Omental fat pad (tissue), 4 donors: ENCODE measurements around the gene COPG2. TPM values are rescaled to one million over a fixed set of nuclear protein-coding genes. Genes with fewer than 3 reads are reported as not detected.
"Not testable (repeated sequence)": the region's sequence is repeated elsewhere in the genome, so short reads cannot be mapped to it uniquely, and the experiment has no call there.

Experiments
- ATAC-seq: fragments of 150-250 bp; one replicate; pipeline ENCODE4 v1.9.1; 2016; ENCODE audit warnings: mild to moderate bottlenecking, moderate library complexity; ENCODE audit not compliant: low FRiP score
- DNase-seq: peaks from one replicate; pipeline ENCODE4 v3.0.0-alpha.2; 2019; ENCODE audit warnings: low spot score
- total RNA-seq, 4 donors: library from RNA; depleted of rRNA; stranded (reverse); fragments of >200 nt; gene quantifications; one replicate each; pipeline ENCODE4 v1.1.0, GENCODE V29; 2016
- TF ChIP-seq, protein P1 (sequence below), 3 donors: fragments of 450-650 bp; IDR thresholded peaks; one replicate each; pipeline ENCODE4 v1.5.1; 2016 to 2017; ENCODE audit warnings: antibody characterized with exemption in 3 of 3, mild to moderate bottlenecking in 3 of 3, moderate library complexity in 2 of 3

Gene COPG2
- total RNA-seq, 4 donors from 2014 or later = 12.6 to 29.8 (median 16.8) TPM

- ATAC-seq (no peak), DNase-seq (no peak)
- TF ChIP-seq, protein P1, sequence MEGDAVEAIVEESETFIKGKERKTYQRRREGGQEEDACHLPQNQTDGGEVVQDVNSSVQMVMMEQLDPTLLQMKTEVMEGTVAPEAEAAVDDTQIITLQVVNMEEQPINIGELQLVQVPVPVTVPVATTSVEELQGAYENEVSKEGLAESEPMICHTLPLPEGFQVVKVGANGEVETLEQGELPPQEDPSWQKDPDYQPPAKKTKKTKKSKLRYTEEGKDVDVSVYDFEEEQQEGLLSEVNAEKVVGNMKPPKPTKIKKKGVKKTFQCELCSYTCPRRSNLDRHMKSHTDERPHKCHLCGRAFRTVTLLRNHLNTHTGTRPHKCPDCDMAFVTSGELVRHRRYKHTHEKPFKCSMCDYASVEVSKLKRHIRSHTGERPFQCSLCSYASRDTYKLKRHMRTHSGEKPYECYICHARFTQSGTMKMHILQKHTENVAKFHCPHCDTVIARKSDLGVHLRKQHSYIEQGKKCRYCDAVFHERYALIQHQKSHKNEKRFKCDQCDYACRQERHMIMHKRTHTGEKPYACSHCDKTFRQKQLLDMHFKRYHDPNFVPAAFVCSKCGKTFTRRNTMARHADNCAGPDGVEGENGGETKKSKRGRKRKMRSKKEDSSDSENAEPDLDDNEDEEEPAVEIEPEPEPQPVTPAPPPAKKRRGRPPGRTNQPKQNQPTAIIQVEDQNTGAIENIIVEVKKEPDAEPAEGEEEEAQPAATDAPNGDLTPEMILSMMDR (IDR thresholded peaks at IDR 0.05) = no peak
These were observed 32.2 kb upstream of the COPG2 start for GRCh38 chr7:130700760-130701159.

GRCh38 chr7:130699686-130700085 lies 31.1 kb upstream of the COPG2 start:
- ATAC-seq (no peak), DNase-seq (no peak)
- TF ChIP-seq, protein P1 (IDR thresholded peaks at IDR 0.05) = no peak

- no peak for ATAC-seq
- no peak for DNase-seq
- TF ChIP-seq, protein P1 (IDR thresholded peaks at IDR 0.05) = no peak
These were observed 29.3 kb upstream of the COPG2 start for GRCh38 chr7:130697820-130698219.

DNA sequence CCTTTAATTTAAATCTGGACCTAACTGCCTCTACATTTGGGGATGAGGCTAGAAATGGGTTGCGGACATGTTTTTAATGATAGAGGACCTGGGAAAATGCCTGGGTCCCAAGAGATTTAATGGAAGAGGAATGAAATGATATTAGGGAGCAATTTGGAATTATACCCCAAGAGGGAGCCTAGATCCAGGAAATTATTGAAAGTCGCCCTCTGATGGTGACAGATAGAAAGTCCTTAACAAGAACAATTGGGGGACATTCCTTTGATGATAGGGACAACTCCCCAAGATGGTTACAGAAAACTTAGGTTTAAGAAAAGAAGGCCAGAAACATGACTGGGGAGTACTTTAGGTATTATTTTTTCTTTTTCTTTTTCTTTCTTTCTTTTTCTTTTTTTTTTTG lies 27.3 kb upstream of the COPG2 start:
- DNase-seq (no peak), ATAC-seq (no peak)
- TF ChIP-seq, protein P1 (IDR thresholded peaks at IDR 0.05) = no peak

- not testable (repeated sequence) for DNase-seq, ATAC-seq
These were observed 23.8 kb upstream of the COPG2 start for GRCh38 chr7:130692396-130692795.

- DNase-seq (no peak), ATAC-seq (no peak)
- TF ChIP-seq, protein P1 (IDR thresholded peaks at IDR 0.05) = no peak
These were observed 21.1 kb upstream of the COPG2 start for GRCh38 chr7:130689683-130690082.

- ATAC-seq (no peak), DNase-seq (no peak)
- TF ChIP-seq, protein P1 (IDR thresholded peaks at IDR 0.05) = no peak
These were observed 14.5 kb upstream of the COPG2 start for GRCh38 chr7:130683026-130683425.

- TF ChIP-seq, protein P1 (IDR thresholded peaks at IDR 0.05) = no peak
- DNase-seq (no peak), ATAC-seq (no peak)
These were observed 5.9 kb upstream of the COPG2 start for GRCh38 chr7:130674456-130674855.
